Middle frontal gyrus (tissue), 1 donor: ENCODE results near the gene PTPRN2.

Source experiments
- DNase-seq: peaks from one replicate; pipeline ENCODE4 v3.0.0-alpha.2; 2015; ENCODE audit warnings: low spot score; ENCODE audit errors: extremely low spot score

Gene PTPRN2

DNA sequence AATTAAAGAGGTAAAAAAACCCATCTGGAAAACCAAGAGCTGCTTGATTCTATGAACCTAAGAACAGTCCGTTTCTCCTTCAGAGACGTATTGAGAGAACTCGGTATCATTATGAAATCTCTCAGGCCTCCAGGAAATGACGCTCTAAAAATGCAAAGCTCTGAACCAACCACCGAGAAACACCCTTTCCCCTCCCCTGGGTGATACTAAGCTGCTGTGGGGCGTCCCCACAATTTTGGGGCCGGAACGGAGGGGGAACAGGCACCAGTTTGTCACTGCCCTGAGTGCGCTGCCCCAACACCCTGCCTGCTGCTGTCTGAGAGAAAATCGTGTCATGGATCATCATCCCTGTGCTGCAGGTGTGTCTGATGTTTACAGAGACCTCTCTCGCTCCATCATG is 741.4 kb downstream of the PTPRN2 start:
- no peak for DNase-seq

DNA sequence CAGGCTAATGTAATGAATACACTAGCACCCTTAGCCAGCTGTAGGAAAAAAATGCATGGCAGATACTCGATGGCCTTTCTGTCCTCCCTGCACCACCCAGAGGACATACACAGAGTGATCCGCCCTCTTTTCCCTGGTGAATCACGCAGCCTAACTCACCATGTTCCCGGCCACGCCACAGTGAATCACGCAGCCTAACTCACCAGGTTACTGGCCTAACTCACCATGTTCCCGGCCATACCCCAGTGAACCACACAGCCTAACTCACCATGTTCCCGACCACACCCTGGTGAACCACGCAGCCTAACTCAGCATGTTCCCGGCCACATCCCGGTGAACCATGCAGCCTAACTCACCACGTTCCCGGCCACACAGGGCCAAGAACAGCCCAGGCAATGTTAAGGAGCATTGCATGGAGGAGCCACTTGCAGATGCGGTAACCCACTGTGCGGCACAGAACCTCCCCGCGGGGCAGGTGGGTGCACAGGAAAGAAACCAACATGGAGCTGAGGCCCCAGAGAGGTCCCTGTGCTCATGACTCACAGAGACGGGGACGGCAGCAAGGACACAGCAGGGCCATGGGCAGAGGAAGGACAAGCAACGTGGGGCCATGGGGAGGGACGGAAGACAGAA is 742.3 kb downstream of the PTPRN2 start:
- no peak for DNase-seq

DNA sequence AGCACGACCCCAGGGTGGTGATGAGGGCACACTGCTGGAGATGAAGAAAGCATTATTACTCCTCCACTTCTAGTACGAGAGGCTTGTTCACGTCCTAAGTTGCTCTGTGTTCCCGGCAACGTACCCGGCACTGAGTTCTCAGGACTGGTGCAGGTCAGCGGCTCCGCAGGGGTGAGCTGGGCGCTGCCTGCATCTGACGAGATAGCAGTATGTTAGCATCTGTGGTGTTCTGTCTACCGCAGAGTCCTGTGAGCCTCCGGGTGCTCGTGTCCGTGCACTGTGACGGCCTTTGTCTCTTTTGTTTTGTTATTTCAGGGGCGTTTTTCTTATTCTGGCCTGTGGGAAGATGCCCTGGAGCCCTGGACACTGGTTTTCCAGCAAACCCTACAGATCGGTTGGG is 743.0 kb downstream of the PTPRN2 start:
- DNase-seq: no peak

DNA sequence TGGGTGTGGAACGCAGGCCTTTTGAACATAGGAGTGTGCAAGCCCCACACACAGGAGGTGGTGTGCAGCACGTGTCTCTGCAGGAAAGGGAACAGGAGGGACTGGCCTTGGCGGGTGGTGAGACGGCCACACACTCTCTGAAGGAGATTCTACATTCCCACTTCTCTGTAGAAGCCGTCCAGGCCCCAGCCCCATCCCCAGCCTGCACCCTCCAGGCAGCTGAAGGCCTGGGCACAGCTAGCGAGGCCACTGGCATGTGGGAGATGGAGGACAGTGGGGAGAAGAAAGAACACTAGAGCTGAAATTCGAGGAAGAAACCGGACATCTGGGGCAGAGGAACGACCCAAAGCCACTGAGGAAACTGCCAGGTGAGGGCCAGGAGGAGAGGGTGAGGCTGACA is 743.5 kb downstream of the PTPRN2 start:
- no peak for DNase-seq

DNA sequence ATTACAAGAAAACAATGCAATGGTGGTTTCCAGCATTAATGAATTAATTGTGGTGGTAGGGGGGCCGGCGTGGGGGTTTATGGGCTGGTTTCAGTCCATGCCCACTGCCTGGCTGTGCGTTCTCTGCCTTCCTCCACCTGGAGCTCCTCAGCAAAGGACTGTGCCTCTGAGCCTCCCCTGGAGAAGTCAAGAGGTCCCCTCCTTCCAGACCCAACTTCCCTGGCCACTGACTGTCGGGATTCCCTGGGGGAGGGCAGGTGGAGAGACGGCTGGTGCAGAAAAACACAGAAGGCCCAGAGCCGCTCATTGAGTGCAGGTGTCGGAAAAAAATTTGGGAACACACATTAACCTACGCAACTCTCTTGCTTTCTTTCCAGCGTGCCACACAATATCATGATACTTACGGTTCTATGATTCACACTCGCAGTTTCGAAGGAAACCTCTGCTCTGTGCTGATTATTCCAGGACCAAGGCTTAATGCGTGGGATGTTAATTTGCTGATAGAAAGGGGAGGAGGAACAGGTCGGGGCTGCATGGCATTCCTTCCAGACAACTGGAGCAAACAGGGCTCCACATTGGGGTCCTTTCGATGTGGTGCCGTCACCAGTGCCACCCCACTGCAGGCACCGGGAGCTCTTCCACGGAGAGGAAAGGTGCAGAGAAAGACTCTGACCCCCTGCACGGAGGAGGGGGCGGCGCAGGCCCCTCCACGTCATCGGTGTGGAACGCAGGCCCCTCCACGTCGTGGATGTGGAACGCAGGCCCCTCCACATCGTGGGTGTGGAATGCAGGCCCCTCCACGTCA is 744.1 kb downstream of the PTPRN2 start:
- DNase-seq: no peak

DNA sequence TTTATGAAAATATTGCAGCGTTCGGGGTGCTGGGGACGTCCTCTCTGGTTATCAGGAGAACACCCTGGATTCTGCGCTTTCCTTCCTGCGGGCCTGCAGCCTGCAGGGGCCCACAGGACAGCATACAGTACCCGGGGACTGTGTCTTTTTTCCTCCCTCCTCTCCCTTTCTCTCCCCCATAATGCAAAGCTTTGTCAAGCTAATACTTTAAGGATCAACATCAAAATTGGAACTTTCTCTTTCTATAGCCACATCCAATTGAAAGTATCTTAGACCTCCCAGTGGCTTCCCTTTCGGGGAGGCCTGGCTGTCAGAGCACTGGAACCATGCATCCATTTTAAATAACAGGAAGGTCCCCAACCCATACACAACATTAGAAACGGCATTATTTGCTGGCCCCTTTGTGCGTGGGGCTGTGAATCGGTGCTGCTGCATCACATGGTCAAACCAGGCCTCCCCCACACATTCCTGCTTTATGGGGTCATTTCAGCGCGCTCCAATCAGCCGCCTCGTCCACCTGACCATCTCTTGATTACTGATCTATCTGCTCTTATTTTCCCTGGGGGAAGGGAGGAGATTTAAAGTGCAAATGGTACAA is 745.8 kb downstream of the PTPRN2 start:
- DNase-seq: no peak

DNA sequence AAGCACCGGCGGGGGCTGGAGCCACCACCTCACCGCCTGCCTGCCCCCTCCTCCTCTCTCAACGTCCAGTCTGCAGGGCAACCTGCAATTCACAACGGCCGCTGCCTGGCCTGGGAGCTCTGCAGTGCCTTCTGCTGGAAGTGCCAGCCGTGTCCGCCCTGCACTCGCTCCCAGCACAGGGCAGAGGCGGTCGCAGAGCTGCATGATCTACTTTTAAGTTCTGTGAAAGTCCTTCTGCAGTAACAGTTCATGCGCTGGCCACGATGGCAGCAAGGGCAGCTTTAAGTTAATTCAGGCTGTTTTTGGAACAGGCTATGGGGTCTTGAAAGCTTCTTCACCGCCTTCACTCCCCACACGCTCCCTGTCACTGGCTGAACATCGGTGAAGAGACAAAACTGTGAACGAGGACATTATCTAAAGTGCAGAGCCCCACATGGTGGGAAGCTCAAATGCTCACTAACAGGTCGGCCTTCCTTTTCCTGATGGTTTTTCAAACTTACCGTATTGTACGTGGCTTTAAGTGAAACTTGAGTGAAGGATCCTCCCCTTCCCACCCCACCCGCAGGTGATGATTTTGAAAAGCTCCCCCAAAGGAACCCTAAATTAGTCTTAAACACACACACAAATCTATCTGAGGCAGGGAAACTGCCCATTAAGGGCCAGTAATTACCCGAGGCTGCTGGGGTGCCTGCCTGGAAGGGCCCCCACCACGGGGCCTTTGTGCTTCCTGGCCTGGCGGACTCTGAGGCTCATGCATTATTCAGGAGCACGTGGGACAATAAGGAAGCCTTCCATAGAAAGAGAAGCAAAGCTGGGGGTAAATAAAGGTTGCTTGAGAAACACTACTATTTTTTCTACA is 746.5 kb downstream of the PTPRN2 start:
- no peak for DNase-seq

DNA sequence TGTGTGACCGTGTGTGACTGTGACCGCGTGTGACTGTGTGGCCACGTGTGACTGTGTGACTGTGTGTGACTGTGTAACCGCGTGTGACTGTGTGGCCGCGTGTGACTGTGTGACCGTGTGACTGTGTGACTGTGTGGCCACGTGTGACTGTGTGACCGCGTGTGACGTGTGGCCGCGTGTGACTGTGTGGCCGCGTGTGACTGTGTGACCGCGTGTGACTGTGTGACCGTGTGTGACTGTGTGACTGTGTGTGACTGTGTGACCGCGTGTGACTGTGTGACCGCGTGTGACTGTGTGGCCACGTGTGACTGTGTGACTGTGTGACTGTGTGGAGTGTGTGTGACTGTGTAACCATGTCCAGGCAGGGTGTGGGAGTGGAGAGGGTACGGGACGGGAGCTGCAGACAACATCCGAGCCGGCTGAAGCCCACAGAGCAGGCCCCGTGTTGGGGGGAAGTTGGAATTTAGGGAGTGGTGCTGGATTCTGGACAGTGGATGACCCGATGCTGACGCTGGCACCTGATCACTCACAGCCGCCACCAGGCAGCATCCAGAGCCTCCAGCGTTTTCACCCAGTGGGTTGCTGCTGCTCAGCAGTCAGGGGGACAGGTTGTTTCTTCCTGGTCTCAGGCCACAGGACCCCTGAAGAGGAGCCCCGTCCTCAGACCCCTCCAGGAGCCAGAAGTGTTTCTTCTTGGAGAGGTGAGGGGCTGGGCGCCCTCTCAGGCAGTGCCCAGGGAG is 747.3 kb downstream of the PTPRN2 start:
- no peak for DNase-seq

DNA sequence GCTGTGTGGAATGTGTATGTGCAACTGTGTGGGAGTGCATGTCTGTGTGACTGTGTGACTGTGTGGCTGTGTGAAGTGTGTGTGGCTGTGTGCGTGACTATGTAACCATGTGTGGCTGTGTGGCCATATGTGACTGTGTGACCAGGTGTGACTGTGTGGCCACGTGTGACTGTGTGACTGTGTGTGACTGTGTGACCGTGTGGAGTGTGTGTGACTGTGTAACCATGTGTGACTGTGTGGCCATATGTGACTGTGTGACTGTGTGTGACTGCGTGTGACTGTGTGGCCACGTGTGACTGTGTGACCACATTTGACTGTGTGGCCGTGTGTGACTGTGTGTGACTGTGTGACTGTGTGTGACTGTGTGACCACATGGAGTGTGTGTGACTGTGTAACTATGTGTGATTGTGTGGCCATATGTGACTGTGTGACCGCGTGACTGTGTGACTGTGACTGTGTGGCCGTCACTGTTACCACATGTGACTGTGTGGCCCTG is 747.9 kb downstream of the PTPRN2 start:
- DNase-seq: no peak

DNA sequence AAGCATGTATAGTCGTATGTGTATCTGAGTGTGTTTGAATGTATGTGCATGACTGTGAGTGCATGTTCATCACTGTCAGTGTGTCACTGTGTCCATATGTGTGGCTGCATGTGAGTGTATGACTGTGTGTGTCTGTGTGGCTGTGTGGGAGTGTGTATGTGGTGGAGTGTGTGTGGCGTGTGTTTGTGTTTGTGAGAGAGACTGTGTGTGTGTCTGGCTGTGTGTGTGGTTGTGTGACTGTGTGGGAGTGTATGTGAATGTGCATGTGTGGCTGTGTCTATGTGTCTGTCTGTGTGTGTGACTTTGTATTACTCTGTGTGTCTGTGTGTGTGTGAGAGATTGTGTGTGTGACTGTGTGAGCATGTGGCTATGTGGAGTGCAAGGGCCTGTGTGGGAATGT is 748.4 kb downstream of the PTPRN2 start:
- no peak for DNase-seq

DNA sequence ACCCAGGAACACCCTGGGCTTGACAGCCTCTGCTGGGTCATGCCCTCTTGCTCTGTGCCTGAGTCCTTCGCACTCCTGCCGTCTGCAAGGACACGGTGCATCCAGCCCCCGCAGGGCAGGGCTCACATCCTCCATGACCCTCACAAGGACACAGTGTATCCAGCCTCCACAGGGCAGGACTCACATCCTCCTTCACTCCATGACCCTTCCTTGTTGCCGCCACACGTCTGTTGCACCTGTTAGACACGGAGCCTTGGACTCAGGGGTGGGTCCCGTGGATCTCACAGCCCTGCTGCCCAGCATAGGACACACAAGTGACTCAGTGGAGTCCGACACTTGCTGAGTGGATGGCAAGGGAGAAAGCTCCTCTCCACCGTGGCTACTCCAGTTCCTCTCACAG is 750.1 kb downstream of the PTPRN2 start:
- no peak for DNase-seq

DNA sequence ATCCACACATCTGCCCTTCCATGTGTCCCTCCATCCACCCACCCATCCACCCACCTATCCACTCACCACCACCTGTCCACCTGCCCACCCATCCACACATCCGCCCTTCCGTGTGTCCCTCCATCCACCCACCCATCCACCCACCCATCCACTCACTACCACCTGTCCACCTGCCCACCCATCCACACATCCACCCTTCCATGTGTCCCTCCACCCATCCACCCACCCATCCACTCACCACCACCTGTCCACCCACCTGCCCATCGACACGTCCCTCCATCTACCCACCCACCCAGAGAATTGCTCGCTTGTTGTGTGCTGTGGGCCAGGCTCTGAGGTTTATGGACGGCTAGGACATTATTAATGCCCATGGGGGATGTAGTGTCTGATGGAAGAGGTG is 750.6 kb downstream of the PTPRN2 start:
- DNase-seq: no peak

DNA sequence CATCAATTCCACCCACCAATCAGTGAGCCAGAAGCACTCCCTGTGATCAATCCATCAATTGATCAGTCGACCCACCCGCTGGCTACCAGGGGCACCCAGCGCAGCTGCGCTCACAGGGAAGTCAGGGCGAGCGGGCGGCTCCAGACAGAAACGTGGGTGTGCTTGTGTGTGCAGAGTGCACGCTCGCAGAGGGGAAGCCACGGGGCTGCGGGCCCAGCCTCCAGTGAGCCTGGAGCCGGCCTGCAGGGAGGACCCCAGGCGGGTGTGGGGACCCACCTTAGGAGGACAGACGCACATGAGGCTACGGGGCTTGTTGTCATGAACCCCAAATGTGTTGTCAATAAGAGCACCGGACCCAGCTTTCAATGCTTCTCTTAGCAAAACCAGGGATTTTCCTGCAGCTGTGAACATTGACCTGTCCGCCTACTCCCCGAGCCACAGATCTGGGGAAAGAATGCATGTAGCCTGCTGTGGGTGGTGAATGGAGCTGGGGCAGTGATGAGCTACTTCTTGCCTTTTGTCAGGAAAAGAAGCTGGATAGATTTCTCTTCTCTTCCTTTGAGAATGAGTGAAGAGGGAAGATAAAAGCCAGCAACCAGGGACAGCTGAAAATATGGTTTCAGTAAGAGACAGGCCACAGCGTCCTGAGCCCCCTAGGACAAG is 753.0 kb downstream of the PTPRN2 start:
- DNase-seq: no peak

DNA sequence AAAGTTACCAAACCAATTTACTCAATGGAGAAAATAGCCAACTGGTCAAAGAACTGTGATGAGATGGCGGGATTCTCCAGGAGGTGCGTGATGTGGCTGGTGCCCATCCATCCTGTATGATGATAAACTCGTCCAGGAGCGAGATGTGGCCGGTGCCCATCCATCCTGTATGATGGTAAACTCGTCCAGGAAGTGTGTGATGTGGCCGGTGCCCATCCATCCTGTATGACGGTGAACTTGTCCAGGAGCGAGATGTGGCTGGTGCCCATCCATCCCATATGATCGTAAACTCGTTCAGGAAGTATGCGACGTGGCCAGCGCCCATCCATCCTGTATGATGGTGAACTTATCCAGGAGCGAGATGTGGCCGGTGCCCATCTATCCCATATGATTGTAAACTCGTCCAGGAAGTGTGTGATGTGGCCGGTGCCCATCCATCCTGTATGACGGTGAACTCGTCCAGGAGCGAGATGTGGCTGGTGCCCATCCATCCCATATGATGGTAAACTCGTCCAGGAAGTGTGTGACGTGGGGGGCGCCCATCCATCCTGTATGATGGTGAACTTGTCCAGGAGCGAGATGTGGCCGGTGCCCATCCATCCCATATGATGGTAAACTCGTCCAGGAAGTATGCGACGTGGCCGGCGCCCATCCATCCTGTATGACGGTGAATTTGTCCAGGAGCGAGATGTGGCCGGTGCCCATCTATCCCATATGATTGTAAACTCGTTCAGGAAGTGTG is 754.6 kb downstream of the PTPRN2 start:
- no peak for DNase-seq

DNA sequence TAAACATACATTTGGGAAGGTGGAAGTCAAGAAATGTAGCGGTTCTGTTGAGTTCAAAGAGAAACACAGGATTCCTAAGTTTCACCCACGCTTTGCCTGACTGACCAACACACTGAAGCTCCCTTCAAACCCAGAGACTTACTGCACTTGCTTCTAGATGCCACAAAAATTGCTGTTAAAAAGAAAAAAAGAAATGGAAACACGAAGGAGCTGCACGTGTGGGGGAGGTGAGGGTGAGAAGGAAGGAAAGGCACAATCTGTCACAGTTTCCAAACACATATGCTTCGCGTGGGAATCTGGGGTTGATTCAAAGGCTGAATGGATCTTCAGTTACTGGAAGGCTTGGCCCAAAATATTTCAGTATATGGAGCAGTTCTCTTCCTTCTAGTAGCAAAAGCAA is 755.2 kb downstream of the PTPRN2 start:
- peak; percentile 10 for DNase-seq

DNA sequence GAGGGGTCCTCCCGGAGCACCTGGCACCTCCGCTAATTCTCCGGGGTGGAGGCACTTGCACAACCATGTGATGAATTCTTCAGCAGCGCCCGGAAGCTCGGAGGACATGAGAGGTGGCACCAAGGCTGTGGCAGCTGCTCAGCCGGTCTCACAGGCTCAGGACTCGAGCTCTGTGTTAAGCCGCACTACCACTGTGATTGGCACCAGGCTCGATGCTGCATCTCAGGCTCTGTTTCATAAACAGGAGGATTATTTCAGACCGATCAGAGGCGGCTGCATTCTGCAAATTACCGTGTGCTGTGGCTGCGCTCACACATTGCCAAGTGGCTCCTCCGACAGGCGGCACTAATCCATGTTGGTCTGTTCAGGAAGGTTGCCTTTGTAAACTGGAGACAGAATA is 755.6 kb downstream of the PTPRN2 start:
- DNase-seq: no peak

DNA sequence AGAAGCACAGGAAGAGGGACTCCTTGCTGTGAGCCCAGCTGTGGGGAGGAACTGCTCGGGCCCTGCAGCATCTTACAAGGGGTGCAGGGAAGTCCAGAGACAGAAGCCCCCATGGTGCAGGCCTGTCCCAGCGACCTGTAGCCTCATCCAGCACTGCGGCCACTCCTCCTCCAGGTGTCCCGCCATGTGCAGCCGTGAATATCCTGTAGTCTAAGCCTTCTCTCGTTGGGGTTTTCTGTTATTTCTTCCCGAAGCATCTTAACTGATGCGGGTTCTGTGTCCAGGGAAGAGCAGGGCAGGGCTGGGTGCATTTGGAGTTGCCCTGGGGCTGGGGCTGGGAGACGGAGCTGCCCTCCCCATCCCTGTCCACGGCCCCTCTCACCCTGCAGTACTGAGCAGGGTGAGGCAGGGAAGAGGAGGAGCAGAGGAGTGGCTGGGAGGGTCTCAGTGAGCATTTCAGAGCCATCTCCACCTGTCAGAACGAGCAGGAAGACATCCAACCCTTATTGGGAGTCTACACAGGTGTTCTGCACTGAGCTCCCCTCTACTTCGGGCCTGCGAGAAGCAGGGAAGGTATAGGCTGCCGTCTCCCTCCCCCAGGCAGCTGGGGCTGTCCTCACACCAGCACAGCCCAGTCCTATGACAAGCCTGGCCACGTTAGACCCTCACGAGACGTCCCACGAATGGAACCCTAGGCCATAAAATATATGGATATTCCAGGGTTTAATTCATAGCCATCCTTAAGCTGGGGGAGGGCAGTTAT is 756.3 kb downstream of the PTPRN2 start:
- DNase-seq: no peak

DNA sequence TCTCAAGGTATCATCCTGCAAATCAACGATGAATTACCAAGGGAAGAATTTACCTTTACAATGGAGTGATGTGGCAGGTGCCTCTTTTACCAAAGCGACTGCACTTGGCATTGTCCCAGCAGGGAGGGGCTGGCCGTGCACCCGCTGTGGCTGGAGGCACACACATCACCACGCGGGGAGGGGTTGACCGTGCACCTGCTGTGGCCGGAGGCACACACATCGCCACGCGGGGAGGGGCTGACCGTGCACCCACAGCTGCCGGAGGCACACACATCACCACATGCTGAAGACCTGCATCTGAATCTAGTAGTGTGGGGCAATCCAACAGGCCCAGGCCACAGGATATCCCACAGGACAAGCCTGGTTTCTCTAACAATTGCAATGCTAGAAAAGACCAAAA is 757.3 kb downstream of the PTPRN2 start:
- no peak for DNase-seq

DNA sequence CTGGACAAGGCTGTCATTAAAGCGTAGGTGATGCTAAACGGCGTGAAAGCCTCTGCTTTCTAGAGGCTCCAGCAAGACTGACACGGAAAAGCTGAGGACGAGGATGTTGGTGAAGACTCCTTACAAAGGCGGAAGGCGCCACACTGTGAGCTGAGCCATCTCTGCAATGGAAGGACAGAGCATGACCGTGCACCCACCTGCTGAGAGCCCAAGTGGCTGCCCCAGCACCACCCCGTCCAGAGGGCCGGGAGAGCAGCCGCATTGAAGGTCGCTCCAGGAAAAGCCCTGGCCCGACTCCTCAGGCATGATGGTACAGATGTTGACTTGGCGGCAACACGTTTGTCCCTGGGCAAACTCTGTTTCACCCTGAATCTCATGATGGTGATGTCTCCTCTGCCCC is 758.1 kb downstream of the PTPRN2 start:
- no peak for DNase-seq
